ENCODE data around the gene LMO1.

DNA sequence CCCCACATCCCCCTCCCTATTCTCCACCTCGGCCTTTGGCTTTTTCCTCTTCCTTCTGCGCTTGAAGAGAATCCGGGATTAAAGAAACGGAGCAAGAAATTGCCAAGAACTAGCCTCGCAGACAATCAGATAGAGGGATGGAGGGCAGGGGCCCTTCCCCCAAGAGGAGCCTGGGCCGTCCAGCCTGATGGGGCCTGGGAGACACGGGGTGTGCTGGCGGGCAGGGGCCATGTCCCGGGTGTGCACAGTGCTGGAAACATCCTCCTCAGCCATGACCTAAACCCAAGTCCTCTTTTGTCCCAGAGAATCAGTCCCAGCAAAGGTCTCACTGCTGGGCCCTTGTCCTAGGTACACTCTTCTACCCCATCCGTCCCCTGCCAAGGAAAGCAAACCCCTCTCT, 47.7 kb upstream of the LMO1 start:
- TF ChIP-seq, protein P1, sequence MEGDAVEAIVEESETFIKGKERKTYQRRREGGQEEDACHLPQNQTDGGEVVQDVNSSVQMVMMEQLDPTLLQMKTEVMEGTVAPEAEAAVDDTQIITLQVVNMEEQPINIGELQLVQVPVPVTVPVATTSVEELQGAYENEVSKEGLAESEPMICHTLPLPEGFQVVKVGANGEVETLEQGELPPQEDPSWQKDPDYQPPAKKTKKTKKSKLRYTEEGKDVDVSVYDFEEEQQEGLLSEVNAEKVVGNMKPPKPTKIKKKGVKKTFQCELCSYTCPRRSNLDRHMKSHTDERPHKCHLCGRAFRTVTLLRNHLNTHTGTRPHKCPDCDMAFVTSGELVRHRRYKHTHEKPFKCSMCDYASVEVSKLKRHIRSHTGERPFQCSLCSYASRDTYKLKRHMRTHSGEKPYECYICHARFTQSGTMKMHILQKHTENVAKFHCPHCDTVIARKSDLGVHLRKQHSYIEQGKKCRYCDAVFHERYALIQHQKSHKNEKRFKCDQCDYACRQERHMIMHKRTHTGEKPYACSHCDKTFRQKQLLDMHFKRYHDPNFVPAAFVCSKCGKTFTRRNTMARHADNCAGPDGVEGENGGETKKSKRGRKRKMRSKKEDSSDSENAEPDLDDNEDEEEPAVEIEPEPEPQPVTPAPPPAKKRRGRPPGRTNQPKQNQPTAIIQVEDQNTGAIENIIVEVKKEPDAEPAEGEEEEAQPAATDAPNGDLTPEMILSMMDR (IDR thresholded peaks at IDR 0.05) = no peak
- no peak for TF ChIP-seq EP300 (IDR thresholded peaks at IDR 0.05)
- no peak for TF ChIP-seq POLR2A (IDR thresholded peaks at IDR 0.05)
